Measurements from ENCODE around the gene PFDN2. TPM values are rescaled to one million over a fixed set of nuclear protein-coding genes. Genes with fewer than 3 reads are reported as not detected.

The PFDN2 gene
- total and polyA plus RNA-seq, 10 of the 15 experiments (the other 5 are each of a cell fraction or from before 2014, with no cell fraction given): 30.0 to 141 (median 80.5) TPM

DNA sequence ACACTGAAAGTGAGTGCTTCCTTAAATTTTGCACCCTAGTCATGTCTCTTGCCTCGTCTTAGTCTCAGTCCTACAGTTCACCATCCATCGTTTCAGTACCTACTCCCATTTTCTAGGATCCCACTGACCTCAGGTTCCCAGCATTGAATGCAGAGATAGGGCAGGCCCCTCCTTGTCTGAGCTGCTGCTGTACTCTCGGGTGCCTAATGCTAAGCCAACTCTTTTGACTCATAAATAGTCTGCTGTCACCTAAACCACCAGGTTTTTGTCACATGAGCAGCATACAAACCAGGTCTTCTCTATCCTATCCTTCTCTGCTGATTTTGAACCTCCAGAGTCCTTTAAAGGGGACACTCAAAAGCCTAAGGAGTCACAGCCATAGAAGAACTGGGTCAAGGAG lies 51.1 kb downstream of the PFDN2 start:
- 24% methylated on average over 3 of the region's 3 CpGs for WGBS (ENCODE audit: insufficient coverage, insufficient replicate concordance, low lambda C conversion rate, missing lambda C conversion rate)
- peaks cover 11% of the 10 kb centered on the region; the same call in 1 of the 2 replicates for H4K20me1 ChIP-seq (ENCODE audit: control insufficient read depth, insufficient read depth)
- TF ChIP-seq HCFC1 (IDR thresholded peaks at IDR 0.05; ENCODE audit: low read length) (no peak), RB1 (IDR thresholded peaks at IDR 0.05; ENCODE audit: borderline replicate concordance) (no peak), USF1 (IDR thresholded peaks at IDR 0.05; ENCODE audit: borderline replicate concordance, extremely low read length, insufficient read depth, low read depth, low read length) (no peak), TAF1 (IDR thresholded peaks at IDR 0.05; ENCODE audit: borderline replicate concordance, low read depth, low read length) (no peak), ZNF384 (IDR thresholded peaks at IDR 0.05; ENCODE audit: borderline replicate concordance, low read depth, low read length) (peak; percentile 50; the same call in 1 of the 2 replicates), ZNF207 (IDR thresholded peaks at IDR 0.05; ENCODE audit: borderline replicate concordance) (no peak), CTCF (IDR thresholded peaks at IDR 0.05 in 2 of 3, conservative IDR thresholded peaks at IDR 0.05 in 1 of 3; ENCODE audit: control insufficient read depth in 2 of 3, extremely low read depth in 1 of 3, insufficient read depth in 1 of 3, low read depth in 3 of 3, low read length in 3 of 3) (no peak), ZBED1 (IDR thresholded peaks at IDR 0.05; ENCODE audit: borderline replicate concordance) (no peak), RUNX3 (IDR thresholded peaks at IDR 0.05; ENCODE audit: low read length) (0 out of 2 replicates have a peak, but pooled peaks have one; percentile 6), RCOR1 (conservative IDR thresholded peaks at IDR 0.05; ENCODE audit: low read depth, low read length) (no peak), TARDBP (IDR thresholded peaks at IDR 0.05; ENCODE audit: borderline replicate concordance) (no peak), BHLHE40 (IDR thresholded peaks at IDR 0.05; ENCODE audit: borderline replicate concordance in 1 of 2, low read depth in 2 of 2, low read length in 1 of 2) (peak in 1 of 2 experiments; percentile 28; a peak in 1 of 4 replicates), RAD51 (IDR thresholded peaks at IDR 0.05) (0 out of 2 replicates have a peak, but pooled peaks have one; percentile 20)
- TF ChIP-seq, protein P1, sequence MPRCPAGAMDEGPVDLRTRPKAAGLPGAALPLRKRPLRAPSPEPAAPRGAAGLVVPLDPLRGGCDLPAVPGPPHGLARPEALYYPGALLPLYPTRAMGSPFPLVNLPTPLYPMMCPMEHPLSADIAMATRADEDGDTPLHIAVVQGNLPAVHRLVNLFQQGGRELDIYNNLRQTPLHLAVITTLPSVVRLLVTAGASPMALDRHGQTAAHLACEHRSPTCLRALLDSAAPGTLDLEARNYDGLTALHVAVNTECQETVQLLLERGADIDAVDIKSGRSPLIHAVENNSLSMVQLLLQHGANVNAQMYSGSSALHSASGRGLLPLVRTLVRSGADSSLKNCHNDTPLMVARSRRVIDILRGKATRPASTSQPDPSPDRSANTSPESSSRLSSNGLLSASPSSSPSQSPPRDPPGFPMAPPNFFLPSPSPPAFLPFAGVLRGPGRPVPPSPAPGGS (IDR thresholded peaks at IDR 0.05; ENCODE audit: borderline replicate concordance, insufficient read depth, low read depth, low read length, poor library complexity, severe bottlenecking): no peak
- TF ChIP-seq, protein P2, sequence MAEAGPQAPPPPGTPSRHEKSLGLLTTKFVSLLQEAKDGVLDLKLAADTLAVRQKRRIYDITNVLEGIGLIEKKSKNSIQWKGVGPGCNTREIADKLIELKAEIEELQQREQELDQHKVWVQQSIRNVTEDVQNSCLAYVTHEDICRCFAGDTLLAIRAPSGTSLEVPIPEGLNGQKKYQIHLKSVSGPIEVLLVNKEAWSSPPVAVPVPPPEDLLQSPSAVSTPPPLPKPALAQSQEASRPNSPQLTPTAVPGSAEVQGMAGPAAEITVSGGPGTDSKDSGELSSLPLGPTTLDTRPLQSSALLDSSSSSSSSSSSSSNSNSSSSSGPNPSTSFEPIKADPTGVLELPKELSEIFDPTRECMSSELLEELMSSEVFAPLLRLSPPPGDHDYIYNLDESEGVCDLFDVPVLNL (IDR thresholded peaks at IDR 0.05; ENCODE audit: low read depth, low read length): no peak
- TF ChIP-seq, protein P3, sequence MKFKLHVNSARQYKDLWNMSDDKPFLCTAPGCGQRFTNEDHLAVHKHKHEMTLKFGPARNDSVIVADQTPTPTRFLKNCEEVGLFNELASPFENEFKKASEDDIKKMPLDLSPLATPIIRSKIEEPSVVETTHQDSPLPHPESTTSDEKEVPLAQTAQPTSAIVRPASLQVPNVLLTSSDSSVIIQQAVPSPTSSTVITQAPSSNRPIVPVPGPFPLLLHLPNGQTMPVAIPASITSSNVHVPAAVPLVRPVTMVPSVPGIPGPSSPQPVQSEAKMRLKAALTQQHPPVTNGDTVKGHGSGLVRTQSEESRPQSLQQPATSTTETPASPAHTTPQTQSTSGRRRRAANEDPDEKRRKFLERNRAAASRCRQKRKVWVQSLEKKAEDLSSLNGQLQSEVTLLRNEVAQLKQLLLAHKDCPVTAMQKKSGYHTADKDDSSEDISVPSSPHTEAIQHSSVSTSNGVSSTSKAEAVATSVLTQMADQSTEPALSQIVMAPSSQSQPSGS (IDR thresholded peaks at IDR 0.05; ENCODE audit: low read length): no peak
- ChIA-PET RAD21 (ENCODE audit: unreplicated experiment) (interaction anchor here (7.1 kb wide), 1 partner anchor 21 kb away, joined by 107 read pairs; the partner anchor contains the start of gene USF1), CTCF (interaction anchor here (1.9 to 8.6 kb wide), 3 partner anchors 20 to 30 kb away, joined by 6 to 111 read pairs (median 84); partner anchors contain the start of genes KLHDC9 and TSTD1), SMC1A (ENCODE audit: uncharacterized antibody, unreplicated experiment) (interaction anchor here (0.9 to 9.0 kb wide), 3 partner anchors 20 to 29 kb away, joined by 3 to 134 read pairs (median 110); partner anchors contain the start of genes KLHDC9 and USF1), POLR2A (interaction anchor here (2.3 to 6.8 kb wide), 2 partner anchors 21 to 45 kb away, joined by 7 to 139 read pairs; partner anchors contain the start of genes F11R and USF1)
- H3K79me2 ChIP-seq (ENCODE audit: control insufficient read depth, insufficient read depth, low read length): peaks cover 64% of the 10 kb centered on the region
- BruUV-seq (replicated peaks): no TSS peak
- in situ Hi-C loops (cut with MboI) (no loop called here), intact Hi-C loops (cut with micrococcal nuclease; ENCODE audit: unreplicated experiment) (no loop called here)
- ATAC-seq (no peak), DNase-seq (ENCODE audit: low read depth, low spot score) (no peak), FAIRE-seq (no peak)
- peak overlapping the region; percentile 71 for H3K4me2 ChIP-seq (ENCODE audit: control insufficient read depth, insufficient read depth)
- no peaks in the 10 kb centered on the region for H3K27me3 ChIP-seq (replicated peaks in 1 of 2; ENCODE audit: control insufficient read depth in 2 of 2, insufficient read depth in 2 of 2, low read length in 1 of 2)
- peaks cover 20% of the 10 kb centered on the region for H3K4me1 ChIP-seq (ENCODE audit: control insufficient read depth, insufficient read depth, low read length)
- H3K4me3 ChIP-seq: peak overlapping the region; percentile 74
- H3K9ac ChIP-seq (ENCODE audit: control insufficient read depth, insufficient read depth, low read length): peak overlapping the region; percentile 55; the same call in 1 of the 2 replicates
- no peak overlapping the region for H2AFZ ChIP-seq (ENCODE audit: control insufficient read depth, low read depth, low read length)
- peak overlapping the region; percentile 59 for H3K27ac ChIP-seq (ENCODE audit: control insufficient read depth, insufficient read depth)
- no peaks in the 10 kb centered on the region for H3K9me3 ChIP-seq (replicated peaks; ENCODE audit: control insufficient read depth, insufficient read depth, low read length)
- H3K36me3 ChIP-seq (ENCODE audit: control insufficient read depth in 2 of 2, insufficient read depth in 2 of 2, low read length in 1 of 2): peaks cover 0 to 9% of the 10 kb centered on the region in 2 experiments; a peak in 1 of 4 replicates
